ENCODE data around the gene SYT13.
A peak's percentile ranks its signal among the peaks of the same experiment; 100 is the strongest.

SYT13 gene

DNA sequence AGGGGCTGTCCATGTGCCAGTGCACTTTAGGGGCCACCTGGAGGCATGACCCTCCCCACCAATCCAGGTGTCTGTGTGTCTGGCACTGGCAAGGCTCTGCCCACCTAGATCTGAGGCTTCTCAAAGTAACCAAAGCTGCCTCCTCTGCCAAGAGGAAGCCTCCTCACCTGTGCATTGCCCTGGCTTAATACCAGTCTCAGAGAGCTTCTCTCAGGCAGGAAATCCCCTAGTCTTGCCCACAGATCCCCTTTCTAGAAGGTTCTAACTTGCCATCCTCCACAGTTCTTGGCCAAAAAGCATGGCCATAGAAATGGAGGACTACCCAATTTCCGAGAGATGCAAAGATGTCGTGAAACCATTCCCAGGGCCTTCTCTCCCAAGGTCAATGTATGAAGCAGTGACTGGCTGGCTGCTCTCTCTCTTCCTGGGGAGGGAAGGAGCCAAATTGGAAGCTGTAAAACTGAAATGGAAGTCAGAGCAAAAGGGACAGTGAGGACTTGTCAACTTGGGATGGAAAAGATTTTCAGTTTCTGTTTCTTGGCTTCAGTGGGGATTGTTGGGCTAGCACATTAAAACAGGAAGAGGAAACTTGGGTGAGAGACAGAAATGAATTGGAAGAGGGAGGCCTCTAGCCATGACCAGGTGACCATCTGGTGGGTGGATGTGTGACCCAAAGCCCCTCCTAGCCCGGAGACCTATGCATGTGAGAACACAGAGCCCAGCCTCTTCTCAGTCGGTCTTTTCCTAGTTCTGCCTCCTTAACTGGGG, 70.9 kb downstream of the SYT13 start:
- DNase-seq = no peak

DNA sequence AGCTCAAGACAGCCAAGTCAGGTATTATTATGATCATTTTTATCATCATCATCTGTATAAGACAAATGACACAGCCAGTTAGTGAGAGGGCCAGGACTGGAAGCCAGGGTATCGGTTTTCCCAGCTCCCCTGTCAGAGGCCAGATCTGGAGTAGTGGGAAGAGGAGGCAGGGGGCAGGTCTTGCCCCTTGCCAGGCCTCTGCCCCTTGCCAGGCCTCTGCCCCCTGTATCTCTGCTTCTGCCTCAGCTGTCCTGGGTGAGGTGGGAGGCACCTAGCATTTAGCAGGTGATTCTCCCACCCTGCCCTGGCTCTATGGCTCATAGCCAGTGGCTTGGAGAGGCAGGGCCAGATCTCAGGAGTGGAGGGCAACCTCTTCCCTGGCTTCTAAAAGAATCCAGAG, 72.4 kb downstream of the SYT13 start:
- DNase-seq = no peak

DNA sequence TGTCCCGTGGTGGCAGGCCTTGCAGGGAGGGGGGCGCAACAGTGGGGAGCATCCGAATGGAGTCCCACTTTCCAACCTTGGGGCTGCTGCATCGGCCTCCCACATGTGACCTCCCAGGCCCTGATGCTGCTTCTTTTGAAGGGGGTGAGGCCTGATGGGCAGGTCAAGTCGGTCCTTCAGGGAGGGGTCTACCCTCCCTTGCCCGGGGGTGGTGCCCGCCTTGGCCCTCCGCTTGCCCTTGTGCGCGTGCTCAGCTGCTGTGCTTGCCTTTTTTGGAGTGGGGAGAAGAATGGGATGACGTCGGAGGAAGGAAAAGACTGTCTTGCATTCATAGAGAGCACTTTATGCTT, 72.8 kb downstream of the SYT13 start:
- no peak for DNase-seq

DNA sequence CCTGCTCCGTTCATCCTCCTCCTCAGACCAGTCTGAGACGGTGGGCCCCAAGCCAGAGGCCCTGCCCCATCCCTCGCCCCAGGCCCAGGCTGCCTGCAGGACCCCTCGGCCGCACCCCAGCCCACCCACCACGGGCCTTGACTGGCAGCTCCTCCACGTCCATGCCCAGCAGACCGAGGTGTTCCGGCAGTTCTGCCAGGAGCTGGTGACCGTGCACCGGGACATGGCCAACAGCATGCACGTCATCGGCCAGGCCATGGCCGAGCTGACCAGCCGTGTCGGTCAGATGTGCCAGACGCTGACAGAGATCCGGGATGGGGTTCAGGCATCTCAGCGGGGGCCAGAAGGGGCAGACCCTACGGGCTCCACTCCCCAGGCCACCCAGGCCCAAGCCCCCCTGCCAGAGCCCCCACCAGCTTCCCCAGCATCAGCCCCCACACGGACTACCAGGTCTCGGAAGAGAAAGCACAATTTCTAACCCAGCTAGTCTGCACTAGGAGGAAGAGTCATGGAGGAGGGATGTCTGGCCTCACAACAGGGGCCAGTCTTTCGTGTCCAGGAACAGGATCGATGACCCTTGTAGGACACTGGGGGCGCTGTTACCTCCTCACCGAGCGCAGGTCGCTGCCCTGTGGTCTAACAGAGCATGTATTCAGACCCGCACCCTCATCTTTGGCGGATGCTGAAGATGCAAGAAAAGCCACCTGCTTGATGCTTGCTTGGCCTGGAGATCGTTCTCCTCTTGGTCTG, 73.4 kb downstream of the SYT13 start:
- DNase-seq = no peak

DNA sequence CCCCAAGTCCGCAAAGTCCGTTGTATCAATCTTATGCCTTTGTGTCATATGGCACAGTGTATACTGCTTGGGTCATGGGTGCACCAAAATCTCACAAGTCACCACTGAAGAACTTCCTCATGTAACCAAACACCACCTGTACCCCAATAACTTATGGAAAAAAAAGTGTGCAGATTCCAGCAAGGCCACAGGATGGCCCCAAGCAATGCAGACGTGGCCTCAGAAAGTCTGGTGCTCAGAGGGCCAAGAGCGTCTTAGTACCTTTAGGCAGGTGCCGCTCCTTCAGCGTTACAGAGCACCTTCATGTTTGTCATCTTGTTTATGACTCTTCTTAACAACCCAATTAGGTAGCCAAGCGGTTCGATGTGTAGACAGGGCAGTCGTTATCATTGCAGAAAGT, 74.4 kb downstream of the SYT13 start:
- DNase-seq = no peak

DNA sequence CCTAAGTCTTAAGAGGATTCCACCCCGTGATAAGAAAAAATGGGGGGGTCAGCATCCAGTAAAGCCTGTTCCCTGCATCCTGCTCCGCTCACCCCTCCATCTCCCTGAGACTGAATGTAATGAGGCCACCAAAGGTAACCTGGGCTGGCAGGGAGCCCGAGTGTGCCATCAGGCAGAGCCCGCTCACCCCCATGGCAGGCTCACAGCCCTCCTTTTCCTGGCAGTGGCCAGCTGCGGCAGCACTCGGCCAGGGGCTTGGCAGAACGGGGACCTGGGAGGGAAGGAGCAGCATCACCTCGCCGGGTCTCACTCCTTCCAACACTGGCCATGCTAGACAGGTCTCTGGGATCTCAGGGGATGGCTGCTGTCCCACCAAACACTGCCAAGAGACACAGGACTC, 75.3 kb downstream of the SYT13 start:
- DNase-seq = no peak

DNA sequence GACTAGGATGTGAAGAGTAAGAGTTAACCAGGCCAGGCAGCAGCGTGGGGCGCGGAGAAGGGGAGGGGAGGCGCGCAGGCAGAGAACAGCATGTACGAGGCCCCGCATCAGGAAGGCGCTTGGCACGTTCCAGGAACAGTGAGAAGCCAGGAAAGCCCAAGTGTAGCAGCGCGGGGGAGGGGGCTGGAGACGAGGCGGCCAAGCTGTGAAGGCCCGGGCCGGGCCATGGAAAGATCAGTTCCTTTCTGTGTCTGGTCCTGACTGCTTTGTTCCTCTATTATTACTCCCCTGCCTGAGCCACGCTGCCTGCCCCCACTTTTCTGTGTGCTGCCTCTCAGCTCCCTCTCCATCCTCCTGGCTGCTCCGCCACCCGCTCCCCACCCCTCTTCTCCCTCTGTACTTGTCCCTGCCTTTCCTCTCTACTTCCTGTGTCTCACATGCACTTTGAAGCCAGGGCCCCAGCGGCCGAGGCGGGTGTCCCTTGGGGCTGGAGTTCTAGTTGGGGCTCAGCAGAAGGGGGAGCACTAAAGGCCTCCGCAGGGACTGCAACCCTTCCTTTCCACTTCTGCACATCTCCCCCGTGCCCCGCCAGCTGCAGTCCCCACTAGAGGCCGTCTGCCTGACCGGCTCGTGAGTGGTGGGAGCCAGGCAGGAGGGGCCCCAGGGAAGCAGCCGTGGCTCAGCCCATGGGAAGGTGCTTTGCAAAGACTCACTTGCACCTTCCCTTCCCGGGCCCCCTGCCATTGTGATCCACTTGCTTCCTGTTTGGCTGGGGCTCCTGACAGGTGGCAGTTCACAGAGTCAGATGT, 76.0 kb downstream of the SYT13 start:
- peak; percentile 49 for DNase-seq

DNA sequence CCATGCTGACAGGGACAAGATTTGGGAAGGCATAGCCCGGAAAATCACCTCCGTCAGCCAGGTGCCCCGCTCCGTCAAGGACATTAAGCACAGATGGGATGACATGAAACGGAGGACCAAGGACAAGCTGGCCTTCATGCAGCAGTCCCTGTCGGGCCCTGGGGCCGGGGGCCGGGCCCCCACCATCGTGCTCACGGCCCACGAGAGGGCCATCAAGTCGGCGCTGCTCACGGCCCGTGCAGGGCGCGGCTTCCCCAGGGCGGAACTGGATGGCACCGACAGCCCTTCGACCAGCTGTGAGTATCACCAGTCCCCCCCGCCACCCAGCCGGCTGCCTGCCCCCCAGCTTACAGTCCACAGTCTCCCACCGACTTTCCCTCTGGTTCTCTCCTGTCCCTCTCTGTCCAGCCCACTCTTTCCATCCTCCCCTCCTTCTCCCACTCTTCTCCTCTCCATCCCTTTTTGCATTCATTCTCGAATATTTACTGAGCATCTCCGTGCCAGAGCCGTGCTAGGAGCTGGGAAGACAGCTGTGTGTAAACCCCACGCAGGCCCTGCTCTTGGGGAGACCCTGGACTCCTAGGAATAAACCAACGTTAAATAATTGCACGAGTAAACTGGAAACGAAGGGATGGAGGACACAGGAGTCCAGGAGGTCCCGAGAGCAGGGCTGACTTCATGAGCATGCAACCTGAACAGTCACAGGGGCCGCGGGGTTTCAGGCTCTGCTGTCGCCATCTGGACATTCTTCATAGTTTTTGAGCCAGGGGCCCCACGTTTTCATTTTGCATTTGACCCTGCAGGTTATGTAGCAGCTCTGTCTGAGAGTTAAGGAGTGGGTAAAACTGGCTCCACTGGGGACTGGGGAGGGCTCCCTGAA, 76.9 kb downstream of the SYT13 start:
- DNase-seq = no peak

DNA sequence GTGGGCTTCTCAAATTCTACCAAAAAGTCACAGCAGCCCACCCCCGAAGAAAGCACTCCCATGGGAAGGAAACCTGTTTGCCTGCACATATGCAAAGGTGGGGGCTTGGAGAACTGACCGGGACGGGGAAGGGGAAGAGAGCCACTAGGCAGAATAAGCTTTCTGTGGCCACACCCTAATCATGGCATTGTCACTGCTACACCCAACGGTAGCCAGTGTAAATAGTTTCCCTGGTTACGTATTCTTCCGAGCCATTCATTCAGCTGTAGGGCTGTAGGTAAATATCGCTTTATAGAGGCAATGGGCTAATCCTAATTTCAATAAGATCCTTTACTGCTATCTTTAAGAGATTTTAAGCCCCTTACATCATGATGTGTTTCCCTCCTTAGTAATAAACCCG, 78.0 kb downstream of the SYT13 start:
- no peak for DNase-seq

DNA sequence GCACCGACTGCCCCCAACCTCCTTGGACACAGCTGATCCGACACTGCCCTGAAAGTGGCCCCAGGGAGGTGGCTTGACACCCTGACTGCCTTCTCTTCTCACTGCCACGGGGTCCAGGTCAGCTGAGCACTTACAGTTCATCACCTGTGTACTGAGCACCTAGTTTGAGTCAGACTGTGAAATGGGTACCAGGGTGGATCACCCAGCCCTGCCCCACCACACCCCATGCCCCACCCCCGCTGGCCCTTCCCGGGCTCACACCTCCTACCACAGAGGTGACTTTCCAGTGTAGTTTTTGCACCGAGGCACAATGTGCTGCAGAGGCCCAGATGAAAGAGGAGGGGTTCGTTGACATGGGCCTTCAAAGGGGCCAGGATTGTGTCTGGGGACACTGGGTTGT, 80.2 kb downstream of the SYT13 start:
- DNase-seq = no peak

DNA sequence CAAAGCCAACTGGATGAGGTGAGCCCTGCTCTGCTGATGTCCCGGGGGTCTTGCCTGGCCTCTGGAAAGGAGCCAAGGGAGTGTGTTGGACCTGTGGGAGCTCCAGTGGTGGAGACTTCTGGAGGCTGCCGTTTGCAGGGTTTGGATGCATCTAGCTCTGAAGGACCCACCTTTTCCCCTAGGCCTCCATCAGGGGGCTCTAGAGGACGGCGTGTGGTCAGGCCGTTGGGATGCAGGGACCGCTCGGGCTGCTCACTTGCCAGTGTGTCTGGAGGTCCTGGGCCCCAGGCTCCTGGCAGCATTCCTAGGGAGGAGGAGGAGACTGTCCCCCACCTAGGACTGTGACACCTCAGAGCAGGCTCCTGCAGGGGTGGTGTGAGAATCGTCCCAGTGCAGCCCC, 81.4 kb downstream of the SYT13 start:
- DNase-seq = no peak

DNA sequence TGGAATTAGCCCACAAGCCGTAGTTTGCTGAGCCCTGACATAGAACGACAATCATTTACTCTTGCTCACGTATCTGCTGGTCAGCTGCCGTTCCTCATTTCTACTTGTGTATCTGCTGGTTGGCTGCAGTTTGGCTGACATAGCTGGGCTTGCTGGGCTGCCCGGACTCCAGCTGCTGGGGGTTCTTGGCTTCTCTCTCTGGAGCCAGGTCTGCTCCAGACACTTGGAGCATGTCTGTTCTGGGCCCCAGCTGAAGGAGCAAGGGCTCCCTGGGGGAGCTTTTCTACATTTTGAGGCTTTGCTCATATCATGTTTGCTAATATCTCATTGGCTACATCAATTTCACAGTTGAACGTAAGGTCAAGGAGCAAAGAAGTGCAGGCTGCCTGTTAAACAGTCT, 92.4 kb downstream of the SYT13 start:
- no peak for DNase-seq
